ENCODE measurements around the gene ARHGAP18.

- no peak for TF ChIP-seq CTCF (IDR thresholded peaks at IDR 0.05; ENCODE audit: low read length)
- TF ChIP-seq EZH2 (optimal IDR thresholded peaks at IDR 0.05; ENCODE audit: low read depth, low read length) = no peak
- TF ChIP-seq EZH2phosphoT487 (IDR thresholded peaks at IDR 0.05; ENCODE audit: low read length) = no peak
These were observed 2.9 kb downstream of the ARHGAP18 start for GRCh38 chr6:129707028-129707427.
